GM12878 (cell line): ENCODE measurements around the gene NAP1L1.

Experiments used
- EZH2 ChIP-seq: IDR thresholded peaks from 2 replicates; pipeline ENCODE4 v1.6.1; 2012; ENCODE audit warnings: low read depth, mild to moderate bottlenecking, control low read depth, inconsistent platforms, low read length, borderline replicate concordance; ENCODE audit not compliant: control insufficient read depth
- LARP7 ChIP-seq: fragments of 450-650 bp; IDR thresholded peaks from 2 replicates; pipeline ENCODE4 v1.6.1; 2017; ENCODE audit warnings: mild to moderate bottlenecking
- PAX5 ChIP-seq: IDR thresholded peaks from 2 replicates; pipeline ENCODE4 v1.6.1; 2011; ENCODE audit warnings: low read depth, low read length, borderline replicate concordance
- POLR2AphosphoS2 ChIP-seq: IDR thresholded peaks from 2 replicates; pipeline ENCODE4 v1.6.1; 2011; ENCODE audit warnings: low read depth, mild to moderate bottlenecking, low read length, improper control_type of control experiment, moderate library complexity
- ZBED1 ChIP-seq: IDR thresholded peaks from 2 replicates; pipeline ENCODE4 v1.6.1; 2016; ENCODE audit warnings: borderline replicate concordance
- TF ChIP-seq, protein P1 (sequence below): IDR thresholded peaks from 2 replicates; pipeline ENCODE4 v1.6.1; 2011; ENCODE audit warnings: mild to moderate bottlenecking, low read depth, low read length, moderate library complexity; ENCODE audit not compliant: insufficient replicate concordance
- TF ChIP-seq, protein P2 (sequence below), 3 experiments: IDR thresholded peaks in 2 of 3; conservative IDR thresholded peaks in 1 of 3; 2 replicates each; pipeline ENCODE4 v1.5.1; 2011; ENCODE audit warnings: low read depth in 3 of 3, low read length in 3 of 3, mild to moderate bottlenecking in 3 of 3, control low read depth in 2 of 3, moderate library complexity in 2 of 3, inconsistent platforms in 1 of 3, mixed read lengths in 1 of 3; ENCODE audit not compliant: control insufficient read depth in 2 of 3, insufficient read depth in 1 of 3; ENCODE audit errors: extremely low read depth in 1 of 3

DNA sequence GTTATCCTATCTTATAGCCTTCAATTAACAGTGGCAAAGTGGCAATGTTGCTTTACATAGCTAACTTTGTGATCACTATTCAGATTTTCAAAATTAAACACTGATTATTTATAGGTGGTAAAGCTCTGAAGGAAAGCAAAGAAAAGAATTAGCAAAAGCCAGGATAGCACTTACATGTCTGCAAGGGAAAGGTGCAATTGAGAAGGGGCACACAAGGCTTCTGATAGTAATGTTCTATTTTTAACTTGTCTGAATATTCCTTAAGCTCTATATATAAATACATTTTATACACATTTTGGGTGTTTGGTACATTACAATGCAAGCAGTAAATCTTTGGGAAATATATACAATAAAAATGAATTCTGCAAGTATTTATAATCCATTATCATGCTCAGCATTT is 10.9 kb downstream of the NAP1L1 start:
- TF ChIP-seq EZH2 (no peak), LARP7 (no peak), POLR2AphosphoS2 (no peak), ZBED1 (no peak), PAX5 (no peak)
- TF ChIP-seq, protein P1, sequence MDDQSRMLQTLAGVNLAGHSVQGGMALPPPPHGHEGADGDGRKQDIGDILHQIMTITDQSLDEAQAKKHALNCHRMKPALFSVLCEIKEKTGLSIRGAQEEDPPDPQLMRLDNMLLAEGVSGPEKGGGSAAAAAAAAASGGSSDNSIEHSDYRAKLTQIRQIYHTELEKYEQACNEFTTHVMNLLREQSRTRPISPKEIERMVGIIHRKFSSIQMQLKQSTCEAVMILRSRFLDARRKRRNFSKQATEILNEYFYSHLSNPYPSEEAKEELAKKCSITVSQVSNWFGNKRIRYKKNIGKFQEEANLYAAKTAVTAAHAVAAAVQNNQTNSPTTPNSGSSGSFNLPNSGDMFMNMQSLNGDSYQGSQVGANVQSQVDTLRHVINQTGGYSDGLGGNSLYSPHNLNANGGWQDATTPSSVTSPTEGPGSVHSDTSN: no peak
- TF ChIP-seq, protein P2, sequence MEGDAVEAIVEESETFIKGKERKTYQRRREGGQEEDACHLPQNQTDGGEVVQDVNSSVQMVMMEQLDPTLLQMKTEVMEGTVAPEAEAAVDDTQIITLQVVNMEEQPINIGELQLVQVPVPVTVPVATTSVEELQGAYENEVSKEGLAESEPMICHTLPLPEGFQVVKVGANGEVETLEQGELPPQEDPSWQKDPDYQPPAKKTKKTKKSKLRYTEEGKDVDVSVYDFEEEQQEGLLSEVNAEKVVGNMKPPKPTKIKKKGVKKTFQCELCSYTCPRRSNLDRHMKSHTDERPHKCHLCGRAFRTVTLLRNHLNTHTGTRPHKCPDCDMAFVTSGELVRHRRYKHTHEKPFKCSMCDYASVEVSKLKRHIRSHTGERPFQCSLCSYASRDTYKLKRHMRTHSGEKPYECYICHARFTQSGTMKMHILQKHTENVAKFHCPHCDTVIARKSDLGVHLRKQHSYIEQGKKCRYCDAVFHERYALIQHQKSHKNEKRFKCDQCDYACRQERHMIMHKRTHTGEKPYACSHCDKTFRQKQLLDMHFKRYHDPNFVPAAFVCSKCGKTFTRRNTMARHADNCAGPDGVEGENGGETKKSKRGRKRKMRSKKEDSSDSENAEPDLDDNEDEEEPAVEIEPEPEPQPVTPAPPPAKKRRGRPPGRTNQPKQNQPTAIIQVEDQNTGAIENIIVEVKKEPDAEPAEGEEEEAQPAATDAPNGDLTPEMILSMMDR (IDR thresholded peaks at IDR 0.05 in 2 of 3, conservative IDR thresholded peaks at IDR 0.05 in 1 of 3; ENCODE audit: control insufficient read depth in 2 of 3, extremely low read depth in 1 of 3, insufficient read depth in 1 of 3, low read depth in 3 of 3, low read length in 3 of 3): no peak
